A549 (cell line): ENCODE results near the gene GGT7.

ENCODE experiments used
- CTCF ChIP-seq: fragments of >200 bp; sonication (Bioruptor Twin); formaldehyde crosslinking; IDR thresholded peaks from 3 replicates; pipeline ENCODE4 v1.5.1; 2016
- ELK1 ChIP-seq: fragments of 150-350 bp; IDR thresholded peaks from 2 replicates; pipeline ENCODE4 v1.6.1; 2014; ENCODE audit warnings: low read depth, mild to moderate bottlenecking, low read length
- EP300 ChIP-seq, 2 experiments: fragments of >200 bp; sonication (Bioruptor Twin); formaldehyde crosslinking; IDR thresholded peaks; 2 replicates in 1 of 2; 3 replicates in 1 of 2; pipeline ENCODE4 v1.6.1; 2016 to 2017
- GATA3 ChIP-seq: IDR thresholded peaks from 2 replicates; pipeline ENCODE4 v1.6.1; 2012; ENCODE audit warnings: borderline replicate concordance
- HOXA7 ChIP-seq: fragments of 250-450 bp; sonication (Bioruptor Pico); IDR thresholded peaks from 2 replicates; pipeline ENCODE4 v1.5.0; 2020; ENCODE audit warnings: mild to moderate bottlenecking, moderate library complexity
- NFE2L2 ChIP-seq: fragments of 150-350 bp; conservative IDR thresholded peaks from 2 replicates; pipeline ENCODE4 v1.6.1; 2014; ENCODE audit warnings: low read length
- POLR2A ChIP-seq: IDR thresholded peaks from 2 replicates; pipeline ENCODE4 v1.6.1; 2012; ENCODE audit warnings: mild to moderate bottlenecking, low read length
- RARB ChIP-seq: fragments of 250-450 bp; sonication (Bioruptor Pico); IDR thresholded peaks from 2 replicates; pipeline ENCODE4 v1.8.0; 2021; ENCODE audit warnings: mild to moderate bottlenecking, moderate library complexity
- RCOR1 ChIP-seq: fragments of 150-350 bp; IDR thresholded peaks from 2 replicates; pipeline ENCODE4 v1.6.1; 2014; ENCODE audit warnings: antibody characterized with exemption, low read length, low read depth
- RFX5 ChIP-seq: fragments of 450-650 bp; IDR thresholded peaks from 2 replicates; pipeline ENCODE4 v1.7.1; 2014; ENCODE audit warnings: antibody characterized with exemption, mild to moderate bottlenecking, moderate library complexity
- RNF2 ChIP-seq: fragments of 200-600 bp; sonication (generic); IDR thresholded peaks from 2 replicates; pipeline ENCODE4 v1.6.1; 2016; ENCODE audit warnings: low read depth, mild to moderate bottlenecking, antibody characterized with exemption, moderate library complexity, borderline replicate concordance
- SREBF2 ChIP-seq: fragments of 450-650 bp; IDR thresholded peaks from 2 replicates; pipeline ENCODE4 v1.6.1; 2014; ENCODE audit warnings: mild to moderate bottlenecking, moderate library complexity
- TF ChIP-seq, protein P1 (sequence below): fragments of 450-650 bp; IDR thresholded peaks from 2 replicates; pipeline ENCODE4 v1.6.1; 2014; ENCODE audit warnings: antibody characterized with exemption

DNA sequence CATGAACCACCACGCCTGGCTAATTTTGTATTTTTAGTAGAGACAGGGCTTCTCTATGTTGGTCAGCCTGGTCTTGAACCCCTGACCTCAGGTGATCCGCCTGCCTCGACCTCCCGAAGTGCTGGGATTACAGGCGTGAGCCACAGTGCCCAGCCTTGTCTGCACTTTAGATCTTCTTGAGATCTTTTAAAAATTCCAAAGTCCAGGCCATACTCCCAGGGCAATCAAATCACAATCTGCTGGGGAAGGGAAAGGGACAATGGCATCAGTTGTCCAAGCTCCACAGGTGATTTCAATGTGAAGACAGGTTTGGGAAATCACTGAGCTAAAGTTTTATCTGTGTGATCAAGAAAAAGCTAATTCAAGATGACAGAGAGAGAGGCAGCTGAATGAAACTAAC, 64.1 kb downstream of the GGT7 start:
- TF ChIP-seq POLR2A (no peak), CTCF (no peak), HOXA7 (no peak), RARB (no peak), RCOR1 (no peak), GATA3 (no peak), ELK1 (no peak), EP300 (IDR thresholded peaks at IDR 0.05) (no peak), SREBF2 (no peak), NFE2L2 (no peak), RFX5 (no peak), RNF2 (no peak)
- TF ChIP-seq, protein P1, sequence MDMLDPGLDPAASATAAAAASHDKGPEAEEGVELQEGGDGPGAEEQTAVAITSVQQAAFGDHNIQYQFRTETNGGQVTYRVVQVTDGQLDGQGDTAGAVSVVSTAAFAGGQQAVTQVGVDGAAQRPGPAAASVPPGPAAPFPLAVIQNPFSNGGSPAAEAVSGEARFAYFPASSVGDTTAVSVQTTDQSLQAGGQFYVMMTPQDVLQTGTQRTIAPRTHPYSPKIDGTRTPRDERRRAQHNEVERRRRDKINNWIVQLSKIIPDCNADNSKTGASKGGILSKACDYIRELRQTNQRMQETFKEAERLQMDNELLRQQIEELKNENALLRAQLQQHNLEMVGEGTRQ = no peak
